Eye (tissue), 1 donor: Measurements from ENCODE around the gene LRRC17.

Experiments used
- DNase-seq: peaks from one replicate; pipeline ENCODE4 v3.0.0-alpha.2; 2015

LRRC17 gene

GRCh38 chr7:102912742-102913141 lies at the start of gene LRRC17:
LRRC17 (plus strand) TSS chr7:102913000; CDS start chr7:102933914, 20,914 bp downstream.
- DNase-seq: peak; percentile 93

- DNase-seq: no peak
These were observed 47.8 kb upstream of the LRRC17 start for GRCh38 chr7:102864958-102865357.

- no peak for DNase-seq
These were observed 46.1 kb upstream of the LRRC17 start for GRCh38 chr7:102866535-102867215.

- DNase-seq: no peak
These were observed 43.6 kb upstream of the LRRC17 start for GRCh38 chr7:102869195-102869594.

- DNase-seq: no peak
These were observed 40.3 kb upstream of the LRRC17 start for GRCh38 chr7:102872460-102872859.

GRCh38 chr7:102873470-102874165 lies 39.2 kb upstream of the LRRC17 start:
- no peak for DNase-seq

GRCh38 chr7:102874166-102874829 lies 38.5 kb upstream of the LRRC17 start:
- no peak for DNase-seq

- no peak for DNase-seq
These were observed 37.8 kb upstream of the LRRC17 start for GRCh38 chr7:102874966-102875365.

GRCh38 chr7:102875700-102876295 lies 37.0 kb upstream of the LRRC17 start:
- no peak for DNase-seq

GRCh38 chr7:102883098-102883860 lies 29.5 kb upstream of the LRRC17 start:
- no peak for DNase-seq

- no peak for DNase-seq
These were observed 24.1 kb upstream of the LRRC17 start for GRCh38 chr7:102888561-102889233.

- DNase-seq: no peak
These were observed 22.9 kb upstream of the LRRC17 start for GRCh38 chr7:102889851-102890250.

- no peak for DNase-seq
These were observed 22.4 kb upstream of the LRRC17 start for GRCh38 chr7:102890292-102890970.

- no peak for DNase-seq
These were observed 21.7 kb upstream of the LRRC17 start for GRCh38 chr7:102890971-102891692.

GRCh38 chr7:102891693-102892261 lies 21.0 kb upstream of the LRRC17 start:
- DNase-seq: no peak

GRCh38 chr7:102892631-102893278 lies 20.0 kb upstream of the LRRC17 start:
- no peak for DNase-seq

GRCh38 chr7:102895602-102896001 lies 17.2 kb upstream of the LRRC17 start:
- no peak for DNase-seq

GRCh38 chr7:102896585-102896984 lies 16.2 kb upstream of the LRRC17 start:
- no peak for DNase-seq

GRCh38 chr7:102897211-102897631 lies 15.6 kb upstream of the LRRC17 start:
- peak; percentile 27 for DNase-seq
